Gastrocnemius medialis (tissue), 4 donors: ENCODE results near the gene CAPNS2.

Experiments used
- POLR2A ChIP-seq, 2 donors: fragments of 450-650 bp; IDR thresholded peaks; one replicate each; pipeline ENCODE4 v1.6.1; 2017; ENCODE audit warnings: antibody characterized with exemption in 2 of 2, mild to moderate bottlenecking in 2 of 2, moderate library complexity in 2 of 2
- TF ChIP-seq, protein P1 (sequence below), 5 experiments: fragments of 450-650 bp in 3 of 5; fragments of 200-600 bp in 2 of 5; sonication (generic) in 2 of 5; IDR thresholded peaks in 4 of 5; conservative IDR thresholded peaks in 1 of 5; 1 replicate in 4 of 5; 2 replicates in 1 of 5; pipeline ENCODE4 v1.5.1; 2016 to 2019; ENCODE audit warnings: antibody characterized with exemption in 5 of 5, mild to moderate bottlenecking in 3 of 5, moderate library complexity in 3 of 5

DNA sequence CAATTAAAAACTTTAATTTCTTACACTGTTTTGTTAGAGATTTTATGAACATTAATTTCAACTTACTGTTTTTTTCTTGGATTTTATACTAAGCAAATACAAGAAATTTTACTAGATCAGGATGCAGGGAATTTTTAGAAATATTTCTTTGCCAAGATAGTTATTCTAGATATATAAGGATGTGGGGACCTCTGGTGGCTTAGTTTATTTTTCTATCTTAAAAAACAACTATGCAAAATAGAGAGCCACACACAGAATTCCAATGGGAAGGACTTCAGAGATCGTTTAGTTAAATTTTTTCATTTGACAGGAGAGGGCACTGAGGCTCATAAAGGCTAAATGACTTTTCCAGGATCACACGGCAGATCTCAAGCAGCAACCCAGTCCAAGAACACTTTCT, 23.0 kb upstream of the CAPNS2 start:
- TF ChIP-seq, protein P1, sequence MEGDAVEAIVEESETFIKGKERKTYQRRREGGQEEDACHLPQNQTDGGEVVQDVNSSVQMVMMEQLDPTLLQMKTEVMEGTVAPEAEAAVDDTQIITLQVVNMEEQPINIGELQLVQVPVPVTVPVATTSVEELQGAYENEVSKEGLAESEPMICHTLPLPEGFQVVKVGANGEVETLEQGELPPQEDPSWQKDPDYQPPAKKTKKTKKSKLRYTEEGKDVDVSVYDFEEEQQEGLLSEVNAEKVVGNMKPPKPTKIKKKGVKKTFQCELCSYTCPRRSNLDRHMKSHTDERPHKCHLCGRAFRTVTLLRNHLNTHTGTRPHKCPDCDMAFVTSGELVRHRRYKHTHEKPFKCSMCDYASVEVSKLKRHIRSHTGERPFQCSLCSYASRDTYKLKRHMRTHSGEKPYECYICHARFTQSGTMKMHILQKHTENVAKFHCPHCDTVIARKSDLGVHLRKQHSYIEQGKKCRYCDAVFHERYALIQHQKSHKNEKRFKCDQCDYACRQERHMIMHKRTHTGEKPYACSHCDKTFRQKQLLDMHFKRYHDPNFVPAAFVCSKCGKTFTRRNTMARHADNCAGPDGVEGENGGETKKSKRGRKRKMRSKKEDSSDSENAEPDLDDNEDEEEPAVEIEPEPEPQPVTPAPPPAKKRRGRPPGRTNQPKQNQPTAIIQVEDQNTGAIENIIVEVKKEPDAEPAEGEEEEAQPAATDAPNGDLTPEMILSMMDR (IDR thresholded peaks at IDR 0.05 in 4 of 5, conservative IDR thresholded peaks at IDR 0.05 in 1 of 5), result peak in 4 of 5 experiments; percentile 19 to 39 (median 35)
- no peak for TF ChIP-seq POLR2A (IDR thresholded peaks at IDR 0.05)
